ENCODE measurements around the gene CST9. TPM values are rescaled to one million over a fixed set of nuclear protein-coding genes. Genes with fewer than 3 reads are reported as not detected.

The CST9 gene
- total and polyA plus RNA-seq, 12 donors = not detected

GRCh38 chr20:23568971-23569330 is 36.8 kb downstream of the CST9 start:
- Histone ChIP-seq H3K9me3 (no peaks in the 10 kb centered on the region), H3K36me3 (no peaks in the 10 kb centered on the region), H3K27ac (no peak overlapping the region), H3K4me1 (no peaks in the 10 kb centered on the region), H3K27me3 (peaks cover 0 to 16% (median 0%) of the 10 kb centered on the region in 7 donors), H3K4me3 (no peak overlapping the region)
- no peak for ATAC-seq
- no peak for TF ChIP-seq CTCF (IDR thresholded peaks at IDR 0.05)
- no peak for DNase-seq
- WGBS, 2 donors = 85 to 88% methylated on average over 1 of the region's 1 CpG
- intact Hi-C loops (cut with DNase I) = no loop called here

- intact Hi-C loops (cut with DNase I) = no loop called here
Observed at GRCh38 chr20:23568320-23568970, 37.3 kb downstream of the CST9 start, which contains the start of gene CST9L. Gene CST9L, minus strand, starts transcription at chr20:23568484. Its CDS starts 34 bp downstream, at chr20:23568450.

GRCh38 chr20:23566199-23566932 is 39.4 kb downstream of the CST9 start:
- Histone ChIP-seq H3K4me1 (no peaks in the 10 kb centered on the region), H3K27me3 (peaks cover 0 to 16% (median 0%) of the 10 kb centered on the region in 7 donors), H3K9me3 (peaks cover 0 to 18% (median 13%) of the 10 kb centered on the region in 11 donors), H3K4me3 (no peak overlapping the region), H3K27ac (no peak overlapping the region), H3K36me3 (no peaks in the 10 kb centered on the region)
- ATAC-seq (no peak), DNase-seq (no peak)
- intact Hi-C loops (cut with DNase I) = no loop called here
- no peak for TF ChIP-seq CTCF (IDR thresholded peaks at IDR 0.05)
- 69 to 79% methylated on average over 7 of the region's 7 CpGs for WGBS, 2 donors

More at GRCh38 chr20:23568320-23568970, 37.3 kb downstream of the CST9 start, which contains the start of gene CST9L:
- ATAC-seq (no peak), DNase-seq (no peak)
- H3K27ac ChIP-seq = no peak within 1 kb of the TSS
- H3K4me3 ChIP-seq = no peak within 1 kb of the TSS
- H3K27me3 ChIP-seq = peaks cover 0 to 16% (median 0%) of the 10 kb centered on the region in 7 donors
- H3K36me3 ChIP-seq = no peaks in the 10 kb centered on the region
- H3K9me3 ChIP-seq = no peaks in the 10 kb centered on the region
- 35 to 38% methylated on average over 11 of the region's 11 CpGs for WGBS, 2 donors
- H3K4me1 ChIP-seq = no peaks in the 10 kb centered on the region
- no peak for TF ChIP-seq CTCF (IDR thresholded peaks at IDR 0.05)

- 88 to 97% methylated on average over 2 of the region's 2 CpGs for WGBS, 2 donors
- Histone ChIP-seq H3K27me3 (peaks cover 0 to 16% (median 0%) of the 10 kb centered on the region in 7 donors), H3K4me1 (no peaks in the 10 kb centered on the region), H3K36me3 (no peaks in the 10 kb centered on the region), H3K4me3 (no peak overlapping the region), H3K9me3 (peaks cover 0 to 23% (median 17%) of the 10 kb centered on the region in 11 donors), H3K27ac (no peak overlapping the region)
- ATAC-seq (no peak), DNase-seq (no peak)
- intact Hi-C loops (cut with DNase I) = no loop called here
- no peak for TF ChIP-seq CTCF (IDR thresholded peaks at IDR 0.05)
Observed at GRCh38 chr20:23565503-23566045, 40.1 kb downstream of the CST9 start.

Data from heart right ventricle (tissue), 16 donors.